Measurements from ENCODE around the gene CTXN2.

Gene CTXN2

GRCh38 chr15:48191574-48192225 is at the start of gene CTXN2:
CTXN2 (plus strand) TSS chr15:48191665; CDS start chr15:48201301, 9,636 bp downstream.
- DNase-seq, result no peak

GRCh38 chr15:48143856-48144255 is 47.6 kb upstream of the CTXN2 start:
- no peak for DNase-seq

- DNase-seq, result no peak
Observed at GRCh38 chr15:48144889-48145288, 46.6 kb upstream of the CTXN2 start.

GRCh38 chr15:48145923-48146322 is 45.5 kb upstream of the CTXN2 start:
- DNase-seq, result no peak

GRCh38 chr15:48147358-48147757 is 44.1 kb upstream of the CTXN2 start:
- no peak for DNase-seq

- no peak for DNase-seq
Observed at GRCh38 chr15:48149858-48150257, 41.6 kb upstream of the CTXN2 start.

GRCh38 chr15:48153526-48153925 is 37.9 kb upstream of the CTXN2 start:
- no peak for DNase-seq

- DNase-seq, result no peak
Observed at GRCh38 chr15:48168616-48169015, 22.8 kb upstream of the CTXN2 start.

GRCh38 chr15:48170981-48171380 is 20.5 kb upstream of the CTXN2 start:
- DNase-seq, result no peak

- no peak for DNase-seq
Observed at GRCh38 chr15:48175126-48175525, 16.3 kb upstream of the CTXN2 start.

- no peak for DNase-seq
Observed at GRCh38 chr15:48176112-48176511, 15.4 kb upstream of the CTXN2 start.

- DNase-seq, result no peak
Observed at GRCh38 chr15:48176957-48177356, 14.5 kb upstream of the CTXN2 start.

GRCh38 chr15:48177383-48177765 is 14.1 kb upstream of the CTXN2 start:
- no peak for DNase-seq

- peak; percentile 79 for DNase-seq
Observed at GRCh38 chr15:48177766-48178647, 13.5 kb upstream of the CTXN2 start, which contains the start of gene MYEF2. MYEF2 (minus strand) TSS chr15:48178295; CDS start chr15:48178237, 58 bp downstream.

GRCh38 chr15:48178648-48178931 is 12.9 kb upstream of the CTXN2 start:
- DNase-seq, result no peak

GRCh38 chr15:48182749-48183148 is 8.7 kb upstream of the CTXN2 start:
- DNase-seq, result no peak

- no peak for DNase-seq
Observed at GRCh38 chr15:48185529-48185928, 5.9 kb upstream of the CTXN2 start.

GRCh38 chr15:48186271-48186670 is 5.2 kb upstream of the CTXN2 start:
- DNase-seq, result no peak

GRCh38 chr15:48190932-48191573 is 412 bp upstream of the CTXN2 start:
- DNase-seq, result peak; percentile 89

- DNase-seq, result no peak
Observed at GRCh38 chr15:48202068-48202467, 10.6 kb downstream of the CTXN2 start.

GRCh38 chr15:48205981-48206380 is 14.5 kb downstream of the CTXN2 start, which contains the start of gene SLC12A1:
SLC12A1 (plus strand) TSS chr15:48206302; CDS start chr15:48207720, 1,418 bp downstream.
- no peak for DNase-seq

GRCh38 chr15:48221261-48221660 is 29.8 kb downstream of the CTXN2 start:
- no peak for DNase-seq

- DNase-seq, result no peak
Observed at GRCh38 chr15:48221885-48222284, 30.4 kb downstream of the CTXN2 start.

GRCh38 chr15:48222627-48223026 is 31.2 kb downstream of the CTXN2 start:
- no peak for DNase-seq

All from right forelimb (tissue), 1 donor.